Measurements from ENCODE around the gene PSKH1. TPM values are rescaled to one million over a fixed set of nuclear protein-coding genes. Genes with fewer than 3 reads are reported as not detected.

PSKH1 gene
- total RNA-seq, 4 donors from 2014 or later, result 16.4 to 26.9 (median 24.5) TPM

DNA sequence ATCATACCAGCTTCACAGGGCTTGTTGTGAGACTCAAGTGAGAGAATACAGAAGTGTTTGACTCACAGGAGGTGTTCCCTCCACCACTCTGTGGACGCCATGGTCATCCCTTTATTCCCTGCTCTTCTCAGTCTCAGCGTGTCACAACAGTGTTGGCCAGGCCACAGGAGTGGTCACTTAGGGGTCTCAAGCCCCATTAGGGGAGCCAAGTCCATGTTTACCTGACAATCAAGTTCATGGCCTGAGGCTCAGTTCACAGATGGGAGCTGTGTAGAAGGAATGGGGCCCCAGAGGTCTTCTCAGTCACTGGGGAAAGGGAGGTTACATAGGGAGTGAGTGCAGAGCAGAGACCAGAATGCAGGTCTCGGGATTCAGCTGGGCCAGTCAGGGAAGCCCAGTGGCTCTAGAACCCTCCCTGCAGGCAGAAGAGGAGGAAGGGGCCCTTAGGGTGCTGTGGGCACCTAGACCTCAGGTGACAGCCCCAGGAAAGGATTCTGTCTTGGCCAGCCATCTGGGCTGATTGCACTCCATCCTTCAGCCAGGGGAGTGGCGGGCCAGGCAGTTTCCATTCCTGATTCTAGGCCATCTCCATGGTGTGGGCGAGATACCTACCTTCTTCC, 36.0 kb upstream of the PSKH1 start:
- H3K4me1 ChIP-seq, result peaks cover 53% of the 10 kb centered on the region
- 85% methylated on average over 5 of the region's 5 CpGs for WGBS
- H3K27ac ChIP-seq, result peak overlapping the region; percentile 97

DNA sequence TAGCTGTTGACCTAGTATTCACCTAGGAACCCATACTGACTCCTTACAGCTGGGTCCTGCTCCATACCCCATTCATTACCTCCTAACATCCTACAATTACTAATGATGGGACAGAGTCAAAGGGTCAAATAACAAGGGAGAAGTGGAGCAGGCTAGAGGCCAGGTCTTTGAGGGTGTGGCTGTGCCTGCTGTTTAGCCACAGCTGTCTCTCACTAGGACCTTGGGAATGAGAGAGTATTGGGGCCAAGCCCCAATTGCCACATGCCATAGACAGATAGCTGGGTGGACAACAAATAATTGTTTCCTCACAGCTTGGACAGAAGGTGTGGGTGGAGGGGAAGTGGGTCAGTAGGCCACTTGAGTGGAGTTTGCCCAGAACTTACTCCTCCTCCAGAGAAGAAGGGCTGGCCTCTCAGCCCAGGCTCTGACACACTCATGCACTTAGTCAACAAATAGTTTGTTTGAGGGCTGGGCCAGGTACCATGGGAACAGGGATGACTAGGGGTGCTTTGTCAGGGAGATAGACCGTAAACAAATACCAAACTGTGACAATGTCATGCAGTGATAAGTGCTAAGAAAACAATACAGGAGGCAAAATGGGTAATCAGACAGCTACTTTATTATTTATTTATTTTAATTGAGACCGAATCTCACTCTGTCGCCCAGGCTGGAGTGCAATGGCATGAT, 35.4 kb upstream of the PSKH1 start:
- TF ChIP-seq POLR2AphosphoS5 (IDR thresholded peaks at IDR 0.05) (peak in 2 of 3 donors; percentile 67 to 79), EP300 (IDR thresholded peaks at IDR 0.05) (no peak), CTCF (IDR thresholded peaks at IDR 0.05) (no peak), POLR2A (IDR thresholded peaks at IDR 0.05) (no peak)
- Histone ChIP-seq H3K36me3 (no peaks in the 10 kb centered on the region), H3K9me3 (no peaks in the 10 kb centered on the region), H3K4me1 (peaks cover 58% of the 10 kb centered on the region), H3K27me3 (no peaks in the 10 kb centered on the region), H3K4me3 (no peak overlapping the region), H3K27ac (peak overlapping the region; percentile 97)
- peak; percentile 91 to 95 for DNase-seq (ENCODE audit: low spot score in 2 of 2)
- WGBS, result 31% methylated on average over 3 of the region's 3 CpGs

More for the DNA sequence above, 36.0 kb upstream of the PSKH1 start:
- Histone ChIP-seq H3K27me3 (no peaks in the 10 kb centered on the region), H3K4me3 (no peak overlapping the region), H3K36me3 (no peaks in the 10 kb centered on the region), H3K9me3 (no peaks in the 10 kb centered on the region)
- no peak for TF ChIP-seq CTCF (IDR thresholded peaks at IDR 0.05)
- DNase-seq (ENCODE audit: low spot score in 2 of 2), result no peak

DNA sequence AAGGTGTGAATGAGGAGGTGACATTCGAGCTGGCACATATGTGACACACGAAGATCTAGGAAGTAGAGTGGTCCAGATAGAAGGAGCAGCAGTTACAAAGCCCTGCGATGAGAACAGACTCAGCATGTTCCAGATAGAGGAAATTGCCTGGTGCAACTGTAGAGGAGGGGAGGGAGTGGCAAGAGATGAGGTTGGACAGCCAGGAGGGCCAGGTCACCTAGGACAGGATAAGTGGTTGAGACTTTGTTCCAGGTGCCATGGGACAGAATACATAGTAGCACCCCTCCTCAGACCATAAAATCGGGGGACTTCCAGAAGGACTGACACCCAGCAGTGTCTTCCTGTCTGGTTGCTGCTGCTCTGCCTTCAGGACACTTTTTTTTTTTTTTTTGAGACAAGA, 34.6 kb upstream of the PSKH1 start:
- Histone ChIP-seq H3K4me3 (no peak overlapping the region), H3K9me3 (no peaks in the 10 kb centered on the region), H3K27me3 (no peaks in the 10 kb centered on the region), H3K36me3 (no peaks in the 10 kb centered on the region), H3K27ac (peak overlapping the region; percentile 97), H3K4me1 (peaks cover 66% of the 10 kb centered on the region)
- no peak for DNase-seq (ENCODE audit: low spot score in 2 of 2)
- TF ChIP-seq POLR2A (IDR thresholded peaks at IDR 0.05), result no peak
- no peak for TF ChIP-seq POLR2AphosphoS5 (IDR thresholded peaks at IDR 0.05)
- TF ChIP-seq EP300 (IDR thresholded peaks at IDR 0.05), result no peak
- no peak for TF ChIP-seq CTCF (IDR thresholded peaks at IDR 0.05)
- WGBS, result 69% methylated on average over 4 of the region's 4 CpGs

GRCh38 chr16:67860589-67861398, 32.3 kb upstream of the PSKH1 start:
- peaks cover 62% of the 10 kb centered on the region for H3K4me1 ChIP-seq
- TF ChIP-seq POLR2AphosphoS5 (IDR thresholded peaks at IDR 0.05), result no peak
- TF ChIP-seq POLR2A (IDR thresholded peaks at IDR 0.05), result no peak
- TF ChIP-seq EP300 (IDR thresholded peaks at IDR 0.05), result no peak
- no peak for TF ChIP-seq CTCF (IDR thresholded peaks at IDR 0.05)

DNA sequence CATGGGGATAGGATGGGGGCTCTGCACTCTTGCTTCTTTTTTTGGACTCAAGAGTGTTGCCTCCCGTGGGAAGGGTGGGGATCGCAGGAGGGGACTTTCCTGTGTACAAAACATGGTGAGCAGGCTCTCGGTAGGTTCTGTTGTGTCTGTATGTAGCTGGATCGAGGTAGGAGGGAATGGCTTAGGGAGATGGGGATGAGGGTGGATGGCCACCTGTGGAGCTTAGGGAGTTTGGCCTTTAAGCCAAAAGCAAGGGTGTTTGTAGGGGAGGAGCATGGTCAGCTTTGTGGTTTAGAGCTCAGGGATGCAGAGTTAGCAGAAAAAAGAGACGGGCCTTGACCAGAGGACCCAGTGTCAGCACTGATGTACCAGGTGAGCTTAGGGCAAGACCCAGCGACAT, 31.2 kb upstream of the PSKH1 start:
- Histone ChIP-seq H3K36me3 (peaks cover 20% of the 10 kb centered on the region), H3K9me3 (no peaks in the 10 kb centered on the region), H3K27me3 (no peaks in the 10 kb centered on the region), H3K4me1 (peaks cover 59% of the 10 kb centered on the region), H3K4me3 (no peak overlapping the region), H3K27ac (peak overlapping the region; percentile 85)
- TF ChIP-seq POLR2A (IDR thresholded peaks at IDR 0.05) (no peak), EP300 (IDR thresholded peaks at IDR 0.05) (no peak), POLR2AphosphoS5 (IDR thresholded peaks at IDR 0.05) (no peak), CTCF (IDR thresholded peaks at IDR 0.05) (no peak)
- WGBS, result 81% methylated on average over 6 of the region's 6 CpGs
- no peak for DNase-seq (ENCODE audit: low spot score in 2 of 2)

More at GRCh38 chr16:67860589-67861398, 32.3 kb upstream of the PSKH1 start:
- WGBS, result 64% methylated on average over 8 of the region's 8 CpGs
- peaks cover 9% of the 10 kb centered on the region for H3K36me3 ChIP-seq
- DNase-seq (ENCODE audit: low spot score in 2 of 2), result no peak
- no peaks in the 10 kb centered on the region for H3K9me3 ChIP-seq
- H3K4me3 ChIP-seq, result no peak overlapping the region
- H3K27ac ChIP-seq, result peak overlapping the region; percentile 85
- H3K27me3 ChIP-seq, result no peaks in the 10 kb centered on the region

Data from suprapubic skin (tissue), 4 donors.